Sciatic nerve (tissue), 2 donors: ENCODE data around the gene GRAMD2B. TPM values are rescaled to one million over a fixed set of nuclear protein-coding genes. Genes with fewer than 3 reads are reported as not detected.
A peak's percentile ranks its signal among the peaks of the same experiment; 100 is the strongest.

ENCODE experiments used
- ATAC-seq: fragments of 200-7000 bp; cut with Tn5 transposase; one replicate; pipeline ENCODE4 v1.9.1; 2020; ENCODE audit warnings: mild to moderate bottlenecking, moderate library complexity
- DNase-seq: peaks from one replicate; pipeline ENCODE4 v3.0.0-alpha.2; 2020; ENCODE audit warnings: low spot score
- intact Hi-C: fragments of 100-400 bp; cut with DNase I; formaldehyde crosslinking; loops from one replicate; pipeline ENCODE4 v1.14.2; 2022
- total RNA-seq: library from RNA; stranded (reverse); fragmentation: NEBNext Ultra II Directional; extraction: Animal tissue kit (Norgen Biotek cat#: 25700); gene quantifications from one replicate; pipeline ENCODE4 v1.2.1, GENCODE V29; 2021
- donor health status: DM: no; HTN: no; CAD: no.
- donor health status: DM: no; HTN: no; CAD: no.

Gene GRAMD2B
- total RNA-seq, 1 donor from 2014 or later = 42.3 TPM

- DNase-seq (no peak), ATAC-seq (peak; percentile 74)
- intact Hi-C loops = no loop called here
These were observed 96.7 kb downstream of the GRAMD2B start for GRCh38 chr5:126519637-126520592.

GRCh38 chr5:126520593-126520953 lies 97.4 kb downstream of the GRAMD2B start:
- no peak for DNase-seq
- intact Hi-C loops = no loop called here
- no peak for ATAC-seq

DNA sequence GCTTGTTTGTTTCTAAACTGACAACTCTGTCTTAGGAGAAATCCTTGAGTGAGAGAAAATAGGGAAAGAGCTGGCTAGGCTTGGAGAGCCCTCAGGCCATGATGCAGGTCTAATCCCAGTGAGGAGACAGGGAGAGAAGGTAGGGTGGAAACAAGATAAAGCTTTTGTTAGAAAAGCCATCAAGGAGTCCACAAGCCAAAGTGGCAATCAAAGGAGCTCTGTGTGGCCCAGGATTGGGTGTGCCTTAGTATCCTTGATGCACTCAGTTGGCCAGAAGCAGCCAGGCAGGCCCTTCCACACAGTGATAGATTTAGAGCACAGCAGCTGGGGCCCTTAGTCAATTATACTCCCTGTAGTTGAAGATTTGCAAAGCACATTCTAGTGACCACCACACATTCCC lies 97.9 kb downstream of the GRAMD2B start:
- DNase-seq (no peak), ATAC-seq (no peak)
- intact Hi-C loops = no loop called here

DNA sequence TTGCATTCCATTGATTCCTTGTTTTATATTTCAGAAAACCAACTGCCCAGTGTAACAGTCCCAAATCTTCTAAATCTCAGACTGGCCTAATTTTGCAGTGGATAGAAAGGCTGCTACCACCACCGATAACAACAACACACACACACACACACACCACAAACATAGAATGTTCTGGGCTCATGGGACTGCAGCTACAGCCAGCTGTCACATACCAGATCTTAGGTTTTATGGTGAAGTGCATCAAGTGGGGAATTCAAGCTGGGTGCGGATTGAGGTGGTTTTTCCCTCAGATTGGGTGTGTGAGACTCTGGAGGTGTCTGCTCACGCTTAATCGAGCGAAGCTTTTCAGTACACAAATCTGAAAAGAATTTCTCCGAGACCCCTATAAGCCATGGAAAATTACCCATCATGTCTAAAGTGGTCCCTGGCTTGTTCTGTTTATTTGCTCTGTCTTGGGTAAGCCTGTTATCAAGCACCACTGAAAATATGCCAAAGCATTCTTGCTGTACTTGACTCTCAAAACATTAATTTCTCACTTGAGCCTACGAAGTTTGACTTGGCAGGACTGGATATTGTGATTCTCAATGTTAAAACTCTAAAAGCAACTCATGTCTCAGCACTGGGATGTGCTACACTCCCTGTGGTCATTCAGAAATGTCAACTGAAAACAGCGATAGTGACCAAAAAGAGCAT lies 100.8 kb downstream of the GRAMD2B start:
- peak; percentile 19 for DNase-seq
- intact Hi-C loops = no loop called here
- no peak for ATAC-seq

DNA sequence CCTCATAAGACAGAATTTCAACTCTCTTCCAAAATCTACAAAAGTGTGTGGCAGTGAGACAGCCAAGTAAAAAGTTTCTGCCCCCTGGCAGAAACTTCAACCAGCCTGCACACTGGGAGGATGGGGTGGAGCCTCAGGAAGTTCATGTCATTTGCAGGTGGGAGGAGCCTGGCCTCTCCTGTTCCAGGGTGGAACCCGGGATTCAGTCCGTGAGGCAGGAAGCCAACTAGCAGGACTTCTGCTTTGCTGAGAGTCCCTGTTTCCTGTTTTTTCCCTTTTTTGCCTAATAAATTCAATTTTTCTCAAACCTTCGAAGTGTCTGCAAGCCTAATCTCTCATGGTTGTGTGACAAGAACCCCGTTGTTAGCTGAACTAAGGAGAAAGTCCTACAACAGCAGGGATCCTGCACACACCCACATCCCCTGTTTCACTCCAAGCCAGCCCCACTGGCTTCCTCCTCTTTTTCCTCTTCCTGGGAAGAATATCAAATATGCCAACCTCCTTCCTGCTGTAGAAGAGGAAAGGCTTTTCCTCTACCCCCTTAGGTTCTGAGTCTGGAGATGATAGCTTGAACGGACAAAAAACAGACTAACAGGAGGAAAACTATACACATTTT lies 102.5 kb downstream of the GRAMD2B start:
- ATAC-seq (peak; percentile 77), DNase-seq (peak; percentile 82)
- intact Hi-C loops = no loop called here

DNA sequence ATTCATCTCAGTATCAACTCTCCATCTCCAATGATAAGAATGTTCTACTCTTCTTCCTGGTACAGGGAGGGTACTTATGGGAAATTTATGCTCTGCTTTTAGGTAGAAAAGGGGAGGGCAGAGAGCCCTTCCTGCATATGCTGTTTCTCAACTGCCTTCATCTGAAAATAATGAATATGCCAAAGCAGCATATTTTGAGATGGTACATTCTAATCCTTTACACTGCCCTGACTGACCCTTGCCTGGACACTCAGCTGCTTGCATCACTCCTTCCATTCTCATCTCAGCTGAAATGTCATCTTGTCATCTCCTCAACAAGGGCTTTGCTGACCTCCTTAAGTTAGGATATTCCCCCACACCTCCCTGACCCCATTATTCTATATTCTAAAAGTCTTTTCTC lies 103.3 kb downstream of the GRAMD2B start:
- intact Hi-C loops = no loop called here
- peak; percentile 6 for DNase-seq
- ATAC-seq = no peak

DNA sequence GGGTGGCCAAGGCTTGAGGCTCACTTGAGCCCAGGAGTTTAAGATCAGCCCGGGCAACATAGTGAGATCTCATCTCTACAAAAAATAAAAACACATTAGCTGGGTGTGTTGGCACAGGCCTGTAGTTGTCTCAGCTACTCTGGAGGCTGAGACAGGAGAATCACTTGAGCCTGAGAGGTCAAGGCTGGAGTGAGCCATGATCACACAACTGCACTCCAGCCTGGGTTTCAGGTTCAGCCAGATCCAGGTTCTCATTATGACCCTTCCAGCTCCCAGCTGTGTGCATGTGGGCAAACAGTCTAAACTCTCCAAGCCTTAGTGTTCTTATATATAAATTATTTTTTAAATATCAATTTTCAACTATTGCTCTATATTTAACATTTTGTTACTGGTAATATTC lies 103.9 kb downstream of the GRAMD2B start:
- intact Hi-C loops = no loop called here

DNA sequence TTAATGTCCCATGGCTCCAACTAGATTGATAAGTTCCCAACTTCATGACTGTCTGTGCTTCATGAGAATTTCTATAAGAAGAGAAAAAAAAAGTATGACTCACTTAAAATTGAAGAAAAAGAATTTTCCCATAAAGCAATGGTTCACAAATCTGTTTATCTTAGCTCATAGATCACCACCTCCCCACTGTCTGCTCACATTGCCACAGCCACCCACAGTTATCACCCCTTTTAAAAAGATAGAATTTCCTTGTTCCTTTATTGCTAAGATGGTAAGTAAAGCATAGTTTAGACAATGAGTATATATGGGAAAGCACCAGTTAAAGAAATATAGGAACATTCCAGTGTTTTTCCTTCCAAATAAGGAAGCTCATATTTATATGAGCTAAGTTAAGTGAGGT lies 104.7 kb downstream of the GRAMD2B start:
- DNase-seq (no peak), ATAC-seq (no peak)
- intact Hi-C loops = no loop called here

More for the DNA sequence above, 103.9 kb downstream of the GRAMD2B start:
- ATAC-seq (no peak), DNase-seq (peak; percentile 41)

DNA sequence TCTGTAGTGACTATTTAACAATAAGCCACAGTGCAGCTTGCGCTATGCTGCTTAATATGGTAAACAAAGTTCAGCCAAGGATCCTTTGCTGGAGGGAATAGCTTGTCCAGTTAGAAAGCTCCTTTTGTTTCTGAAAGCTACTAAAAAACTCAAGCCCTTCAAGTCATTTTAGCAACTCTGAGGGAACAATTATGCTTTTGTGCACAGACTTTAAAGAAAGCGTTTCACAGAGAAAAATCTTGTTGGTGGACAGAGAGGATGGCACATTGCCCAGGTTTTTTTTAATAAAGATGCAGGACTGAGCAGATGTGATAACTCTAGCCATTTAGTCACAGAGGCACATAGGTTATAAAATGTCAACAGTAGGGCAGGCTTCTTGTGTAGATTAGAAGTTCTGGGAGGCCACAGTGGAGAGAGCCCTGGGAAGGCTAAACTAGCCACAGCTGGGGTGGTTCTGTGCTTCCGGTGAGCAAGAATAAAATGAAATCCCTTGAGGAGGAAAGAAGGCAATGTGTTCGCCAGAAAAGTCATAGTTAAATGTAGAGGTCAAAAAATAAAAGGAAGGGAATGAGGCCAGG lies 108.4 kb downstream of the GRAMD2B start:
- DNase-seq (no peak), ATAC-seq (peak; percentile 93)
- intact Hi-C loops = no loop called here

GRCh38 chr5:126534553-126534952 lies 111.3 kb downstream of the GRAMD2B start:
- no peak for DNase-seq
- no peak for ATAC-seq
- intact Hi-C loops = no loop called here

DNA sequence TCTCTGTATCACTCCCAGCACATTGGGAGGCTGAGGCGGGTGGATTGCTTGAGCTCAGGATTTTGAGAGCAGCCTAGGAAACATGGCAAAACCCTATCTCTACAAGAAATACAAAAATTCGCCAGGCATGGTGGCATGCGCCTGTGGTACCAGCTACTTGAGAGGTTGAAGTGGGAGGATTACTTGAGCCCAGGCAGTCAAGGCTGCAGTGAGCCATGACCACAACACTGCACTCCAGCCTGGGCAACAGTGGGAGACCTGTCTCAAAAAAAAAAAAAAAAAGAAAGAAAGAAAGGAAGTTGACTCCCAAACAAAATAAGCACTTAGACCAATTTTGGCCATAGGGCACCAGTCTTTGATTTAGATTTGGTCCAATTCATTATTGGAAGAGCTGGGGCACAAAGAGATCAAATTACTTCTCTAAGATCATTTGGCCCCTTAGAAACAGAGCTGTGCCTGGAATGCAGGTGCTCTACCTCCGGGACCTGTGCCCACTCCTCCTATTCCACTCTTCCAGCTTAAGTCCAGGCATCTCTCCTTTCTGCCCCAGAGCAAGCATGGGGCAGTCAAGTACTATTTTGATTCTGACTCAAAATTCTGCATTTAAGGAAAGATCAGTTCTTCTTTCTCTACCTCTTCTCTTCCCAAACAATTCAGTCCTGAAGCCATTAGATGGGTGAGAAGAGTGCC lies 112.8 kb downstream of the GRAMD2B start:
- DNase-seq (no peak), ATAC-seq (no peak)
- intact Hi-C loops = loop anchor here (5.0 kb wide), 1 partner anchor 184 kb away; no protein-coding TSS in a partner anchor

GRCh38 chr5:126536874-126537273 lies 113.7 kb downstream of the GRAMD2B start:
- ATAC-seq (no peak), DNase-seq (no peak)

DNA sequence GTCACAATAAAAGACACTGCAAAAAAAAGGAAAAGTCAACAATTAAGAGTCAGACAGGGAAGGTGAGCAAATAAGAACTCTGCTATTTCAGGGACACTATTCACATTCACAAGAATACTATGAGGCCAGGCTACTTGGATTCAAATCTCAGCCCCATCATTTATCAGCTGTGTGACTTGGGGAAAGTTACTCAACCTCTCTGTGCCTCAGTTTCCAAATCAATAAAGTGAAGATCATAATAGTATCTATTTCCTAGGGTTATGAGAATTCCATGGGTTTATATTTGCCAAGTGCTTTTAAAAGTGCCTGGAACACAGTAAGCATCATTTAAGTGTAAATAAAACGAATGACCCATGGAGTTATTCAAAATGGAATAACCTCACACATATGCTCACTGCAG lies 115.4 kb downstream of the GRAMD2B start:
- intact Hi-C loops = loop anchor here (5.0 kb wide), 1 partner anchor 186 kb away; no protein-coding TSS in a partner anchor
- ATAC-seq (no peak), DNase-seq (no peak)

More at GRCh38 chr5:126536874-126537273, 113.7 kb downstream of the GRAMD2B start:
- intact Hi-C loops = loop anchor here (5.0 kb wide), 1 partner anchor 185 kb away; no protein-coding TSS in a partner anchor

GRCh38 chr5:126540631-126541030 lies 117.4 kb downstream of the GRAMD2B start:
- intact Hi-C loops = no loop called here
- no peak for ATAC-seq

DNA sequence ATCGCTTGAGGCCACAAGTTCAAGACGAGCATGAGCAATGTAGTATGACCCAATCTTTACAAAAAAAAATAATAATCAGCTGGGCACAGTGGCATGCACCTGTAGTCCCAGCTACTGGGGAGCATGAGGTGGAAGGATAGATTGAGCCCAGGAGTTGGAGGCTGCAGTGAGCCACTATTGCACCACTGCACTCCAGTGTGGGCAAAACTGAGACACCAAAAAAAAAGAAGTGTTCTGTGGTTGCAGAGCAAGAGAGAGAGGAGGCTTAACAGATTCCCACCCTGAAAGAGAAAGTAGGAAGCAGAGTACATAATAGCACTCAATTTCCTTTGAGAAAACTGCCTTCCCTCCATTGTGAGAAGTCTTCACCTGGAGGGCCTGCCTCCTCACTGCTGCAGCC lies 119.2 kb downstream of the GRAMD2B start:
- no peak for ATAC-seq
- no peak for DNase-seq
- intact Hi-C loops = no loop called here

More at GRCh38 chr5:126540631-126541030, 117.4 kb downstream of the GRAMD2B start:
- no peak for DNase-seq

- intact Hi-C loops = no loop called here
These were observed 119.8 kb downstream of the GRAMD2B start for GRCh38 chr5:126543009-126543408.

GRCh38 chr5:126543660-126544059 lies 120.5 kb downstream of the GRAMD2B start:
- intact Hi-C loops = no loop called here
- DNase-seq (no peak), ATAC-seq (no peak)

More at GRCh38 chr5:126543009-126543408, 119.8 kb downstream of the GRAMD2B start:
- ATAC-seq (no peak), DNase-seq (no peak)
